PC-9 (cell line): ENCODE data around the gene AP1G2. TPM values are rescaled to one million over a fixed set of nuclear protein-coding genes. Genes with fewer than 3 reads are reported as not detected.
"Not testable (repeated sequence)": the region's sequence is repeated elsewhere in the genome, so short reads cannot be mapped to it uniquely, and the experiment has no call there.

ENCODE experiments used
- BruUV-seq: library from RNA; stranded (reverse); fragments of 400-500 nt; replicated peaks from 2 replicates; lab custom pipeline; 2021; lab: Mats Ljungman, UMichigan
- CTCF ChIA-PET: fragments of 300-600 bp; sonication (Branson Sonifier 250); formaldehyde crosslinking; loops from one replicate; lab custom pipeline; 2022; ENCODE audit warnings: antibody characterized with exemption; lab: Charles Lee
- POLR2A ChIA-PET: fragments of 300-600 bp; sonication (Branson Sonifier 250); formaldehyde crosslinking; loops from one replicate; lab custom pipeline; 2022; ENCODE audit warnings: antibody characterized with exemption; ENCODE audit not compliant: unreplicated experiment; lab: Charles Lee
- DNase-seq, 2 experiments: peaks; one replicate each; pipeline versions ENCODE4 v3.0.0 to v3.0.0-alpha.2; 2015 to 2022; ENCODE audit warnings: mixed read lengths in 1 of 2
- H2AFZ ChIP-seq: fragments of 200-600 bp; sonication (generic); 2 replicates; pipeline ENCODE4 v1.8.1; 2017; ENCODE audit warnings: antibody characterized with exemption
- H3F3A ChIP-seq: fragments of 200-600 bp; sonication (generic); 2 replicates; pipeline ENCODE4 v1.8.1; 2017; ENCODE audit warnings: antibody characterized with exemption, mild to moderate bottlenecking, low read depth; ENCODE audit not compliant: insufficient read depth
- H3K27ac ChIP-seq: fragments of 200-600 bp; sonication (generic); 2 replicates; pipeline ENCODE4 v1.6.1; 2016; ENCODE audit warnings: mixed run types
- H3K27me3 ChIP-seq: fragments of 200-600 bp; sonication (generic); 2 replicates; pipeline ENCODE4 v1.6.1; 2016; ENCODE audit warnings: low read depth, mixed run types; ENCODE audit not compliant: insufficient read depth
- H3K36me3 ChIP-seq: fragments of 200-600 bp; sonication (generic); 2 replicates; pipeline ENCODE4 v1.6.1; 2016; ENCODE audit warnings: low read depth, mixed run types
- H3K4me1 ChIP-seq: fragments of 200-600 bp; sonication (generic); replicated peaks from 2 replicates; pipeline ENCODE4 v1.6.1; 2016; ENCODE audit warnings: mixed run types; ENCODE audit not compliant: insufficient read depth
- H3K4me2 ChIP-seq: fragments of 200-600 bp; sonication (generic); 2 replicates; pipeline ENCODE4 v1.6.1; 2017; ENCODE audit warnings: mixed run types
- H3K4me3 ChIP-seq: fragments of 200-600 bp; sonication (generic); 2 replicates; pipeline ENCODE4 v1.6.1; 2016; ENCODE audit warnings: mixed run types
- H3K79me2 ChIP-seq: fragments of 200-600 bp; sonication (generic); 2 replicates; pipeline ENCODE4 v1.6.1; 2017; ENCODE audit warnings: low read depth, mixed run types
- H3K9me2 ChIP-seq: fragments of 200-600 bp; sonication (generic); 2 replicates; pipeline ENCODE4 v1.8.1; 2017; ENCODE audit warnings: mild to moderate bottlenecking; ENCODE audit not compliant: insufficient read depth
- H3K9me3 ChIP-seq: fragments of 200-600 bp; sonication (generic); 2 replicates; pipeline ENCODE4 v1.8.1; 2016; ENCODE audit warnings: low read depth; ENCODE audit not compliant: insufficient read depth
- H4K20me1 ChIP-seq: fragments of 200-600 bp; sonication (generic); 2 replicates; pipeline ENCODE4 v1.8.1; 2017; ENCODE audit not compliant: insufficient read depth
- CTCF ChIP-seq: fragments of 200-600 bp; sonication (generic); conservative IDR thresholded peaks from 2 replicates; pipeline ENCODE4 v1.6.1; 2017; ENCODE audit warnings: mixed run types, antibody characterized with exemption, mild to moderate bottlenecking, moderate library complexity
- EZH2 ChIP-seq: fragments of 200-600 bp; sonication (generic); IDR thresholded peaks from 2 replicates; pipeline ENCODE4 v1.8.0; 2017; ENCODE audit warnings: antibody characterized with exemption, low read depth
- intact Hi-C: fragments of 100-400 bp; cut with micrococcal nuclease; formaldehyde crosslinking; loops from one replicate; pipeline ENCODE4 v1.10.0; 2022; ENCODE audit not compliant: unreplicated experiment
- total RNA-seq: library from RNA; stranded (reverse); gene quantifications from 2 replicates; pipeline ENCODE4 v1.2.3, GENCODE V29; 2021

Gene AP1G2
- total RNA-seq, 1 experiment from 2014 or later, result 128 TPM

GRCh38 chr14:23600806-23601205 lies 33.2 kb upstream of the AP1G2 start:
- intact Hi-C loops, result no loop called here
- H3K36me3 ChIP-seq, result no peaks in the 10 kb centered on the region
- no peak for TF ChIP-seq CTCF
- no peak for TF ChIP-seq EZH2
- peaks cover 8% of the 10 kb centered on the region; the same call in 1 of the 2 replicates for H3K4me1 ChIP-seq
- H3K9me3 ChIP-seq, result no peaks in the 10 kb centered on the region
- no peaks in the 10 kb centered on the region for H3K9me2 ChIP-seq
- no TSS peak for BruUV-seq
- no peak overlapping the region for H2AFZ ChIP-seq
- H4K20me1 ChIP-seq, result no peaks in the 10 kb centered on the region
- POLR2A ChIA-PET, result no interaction called here
- no peaks in the 10 kb centered on the region for H3K27me3 ChIP-seq
- no peaks in the 10 kb centered on the region for H3K79me2 ChIP-seq
- no peak overlapping the region for H3K4me2 ChIP-seq
- no peak for DNase-seq
- CTCF ChIA-PET, result no interaction called here
- H3F3A ChIP-seq, result no peaks in the 10 kb centered on the region
- no peak overlapping the region for H3K4me3 ChIP-seq
- no peak overlapping the region for H3K27ac ChIP-seq

GRCh38 chr14:23600322-23600707 lies 32.7 kb upstream of the AP1G2 start:
- ChIA-PET CTCF (no interaction called here), POLR2A (no interaction called here)
- no peak overlapping the region for H3K4me3 ChIP-seq
- no peaks in the 10 kb centered on the region for H3K9me2 ChIP-seq
- TF ChIP-seq CTCF (no peak), EZH2 (no peak)
- H4K20me1 ChIP-seq, result no peaks in the 10 kb centered on the region
- H3K27me3 ChIP-seq, result no peaks in the 10 kb centered on the region
- no peak overlapping the region for H3K27ac ChIP-seq
- H3K9me3 ChIP-seq, result no peaks in the 10 kb centered on the region
- no peak for DNase-seq
- no peaks in the 10 kb centered on the region for H3K36me3 ChIP-seq
- no peak overlapping the region for H2AFZ ChIP-seq
- no TSS peak for BruUV-seq
- peaks cover 8% of the 10 kb centered on the region; the same call in 1 of the 2 replicates for H3K4me1 ChIP-seq
- H3K4me2 ChIP-seq, result no peak overlapping the region
- H3F3A ChIP-seq, result no peaks in the 10 kb centered on the region
- intact Hi-C loops, result no loop called here
- H3K79me2 ChIP-seq, result no peaks in the 10 kb centered on the region

GRCh38 chr14:23594191-23594590 lies 26.6 kb upstream of the AP1G2 start:
- DNase-seq, POLR2A ChIA-PET, H3K4me3 ChIP-seq, H3K4me2 ChIP-seq, H4K20me1 ChIP-seq, H3F3A ChIP-seq, BruUV-seq, H3K27me3 ChIP-seq, H3K79me2 ChIP-seq, H3K9me3 ChIP-seq, H3K9me2 ChIP-seq, intact Hi-C loops, H2AFZ ChIP-seq, H3K27ac ChIP-seq, H3K4me1 ChIP-seq, H3K36me3 ChIP-seq: not testable (repeated sequence)
- CTCF ChIA-PET, result interaction anchor here (0.7 kb wide), 1 partner anchor 23 kb away, joined by 4 read pairs; no protein-coding TSS in a partner anchor

- H3K4me3 ChIP-seq, result no peak overlapping the region
- no peaks in the 10 kb centered on the region for H3K9me3 ChIP-seq
- POLR2A ChIA-PET, result no interaction called here
- TF ChIP-seq CTCF (no peak), EZH2 (no peak)
- no peaks in the 10 kb centered on the region for H3K36me3 ChIP-seq
- DNase-seq, result no peak
- H3K4me2 ChIP-seq, result no peak overlapping the region
- H3K9me2 ChIP-seq, result no peaks in the 10 kb centered on the region
- BruUV-seq, result no TSS peak
- CTCF ChIA-PET, result interaction anchor here (0.5 to 0.7 kb wide), 2 partner anchors 263 to 711 kb away, joined by 4 to 9 read pairs; no protein-coding TSS in a partner anchor
- no peaks in the 10 kb centered on the region for H3F3A ChIP-seq
- no peaks in the 10 kb centered on the region for H3K27me3 ChIP-seq
- intact Hi-C loops, result no loop called here
- H3K79me2 ChIP-seq, result no peaks in the 10 kb centered on the region
- no peak overlapping the region for H3K27ac ChIP-seq
- H4K20me1 ChIP-seq, result no peaks in the 10 kb centered on the region
- H2AFZ ChIP-seq, result no peak overlapping the region
- H3K4me1 ChIP-seq, result peaks cover 7% of the 10 kb centered on the region; the same call in 1 of the 2 replicates
These were observed 22.6 kb upstream of the AP1G2 start for GRCh38 chr14:23590198-23590597.
